ENCODE data around the gene PPIL1.
"Not testable (repeated sequence)": the region's sequence is repeated elsewhere in the genome, so short reads cannot be mapped to it uniquely, and the experiment has no call there.

The PPIL1 gene

DNA sequence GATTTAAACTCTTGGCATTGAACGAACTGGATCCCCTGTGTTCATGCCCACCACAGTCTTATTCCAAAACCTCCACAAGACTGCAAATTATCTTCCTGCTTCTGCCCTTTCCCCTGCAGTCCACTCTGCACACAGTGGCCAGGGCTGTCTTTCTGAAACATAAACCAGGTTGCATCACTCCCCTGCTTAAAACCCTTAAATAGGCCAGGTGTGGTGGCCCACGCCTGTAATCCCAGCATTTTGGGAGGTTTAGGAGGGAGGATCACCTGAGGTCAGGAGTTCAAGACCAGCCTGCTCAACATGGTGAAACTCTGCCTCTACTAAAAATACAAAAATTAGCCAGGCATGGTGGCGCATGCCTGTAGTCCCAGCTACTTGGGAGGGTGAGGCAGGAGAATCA, 61.6 kb downstream of the PPIL1 start:
- DNase-seq, result not testable (repeated sequence)

DNA sequence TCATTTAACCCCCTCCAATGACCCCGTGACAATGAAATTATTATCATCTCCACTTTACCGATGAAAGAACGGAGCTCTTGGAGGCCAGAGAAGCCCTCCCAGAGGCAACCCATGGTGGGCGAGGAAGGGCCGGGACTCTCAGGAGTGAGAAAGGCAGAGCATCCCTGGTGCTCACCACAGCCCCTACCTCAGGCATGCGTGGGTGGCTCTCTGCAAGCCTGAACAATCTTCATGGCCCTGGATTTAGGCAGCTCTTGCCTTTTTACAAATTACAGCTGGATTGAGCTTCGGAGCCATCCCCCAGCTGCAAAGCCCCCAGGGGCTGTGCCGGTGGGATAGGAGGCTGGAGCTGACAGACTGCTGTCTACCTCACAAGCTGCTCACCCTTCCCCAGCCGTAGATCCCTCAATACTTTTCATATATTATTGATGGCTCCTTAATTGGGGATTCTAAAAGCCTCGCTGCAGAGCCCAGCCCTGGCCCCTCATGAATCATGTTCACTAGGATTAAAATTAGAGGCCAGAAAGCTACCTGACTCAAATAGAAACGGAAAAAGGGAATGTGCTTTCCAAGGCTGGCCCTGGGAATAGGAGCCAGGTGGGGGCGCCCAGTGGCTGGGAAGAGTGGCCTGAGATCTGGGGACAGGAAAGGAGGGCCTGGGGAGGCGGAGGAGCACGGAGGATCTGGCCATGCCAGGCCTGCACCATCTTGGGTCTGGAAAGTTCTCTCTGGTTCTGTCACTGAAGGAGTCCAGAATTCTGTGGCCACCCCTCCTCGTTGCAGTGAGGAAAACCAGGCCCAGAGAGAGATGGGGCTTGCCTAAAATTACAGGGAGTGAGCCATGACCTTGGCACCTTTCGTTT, 64.4 kb downstream of the PPIL1 start:
- DNase-seq, result no peak

DNA sequence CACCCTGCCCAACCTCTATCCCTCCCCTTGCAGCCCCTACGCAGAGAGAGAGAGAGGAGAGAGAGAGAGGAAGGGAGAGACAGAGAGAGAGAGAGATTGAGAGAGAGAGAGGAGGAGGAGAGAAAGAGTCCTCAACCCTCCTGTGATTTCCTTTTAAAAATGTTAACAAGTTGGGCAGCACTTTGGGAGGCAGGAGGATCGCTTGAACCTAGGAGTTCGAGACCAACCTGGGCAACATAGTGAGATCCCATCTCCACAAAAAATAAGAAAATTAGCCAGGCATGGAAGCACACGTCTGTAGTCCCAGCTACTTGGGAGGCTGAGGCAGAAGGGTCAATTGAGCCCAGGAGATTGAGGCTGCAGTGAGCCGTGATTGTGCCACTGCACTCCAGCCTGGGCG, 65.4 kb downstream of the PPIL1 start:
- no peak for DNase-seq

DNA sequence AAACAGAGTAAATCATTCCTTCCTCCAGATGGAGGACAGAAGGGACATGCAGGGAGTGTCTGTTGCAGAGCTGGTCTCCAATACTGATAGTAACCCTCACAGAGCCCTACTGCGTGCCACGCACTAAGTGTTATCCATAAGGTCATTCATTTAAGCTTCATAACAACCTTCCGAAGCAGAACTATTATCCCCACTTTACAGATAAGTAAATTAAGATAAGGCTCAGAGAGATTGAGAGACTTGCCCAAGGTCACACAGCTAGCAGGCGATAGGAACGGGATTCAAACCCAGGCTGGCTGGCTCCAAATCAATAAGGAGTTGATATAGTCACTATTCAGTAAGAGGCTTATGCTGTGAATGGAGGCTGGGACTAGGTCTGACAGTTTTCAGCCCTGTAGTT, 66.0 kb downstream of the PPIL1 start:
- no peak for DNase-seq

DNA sequence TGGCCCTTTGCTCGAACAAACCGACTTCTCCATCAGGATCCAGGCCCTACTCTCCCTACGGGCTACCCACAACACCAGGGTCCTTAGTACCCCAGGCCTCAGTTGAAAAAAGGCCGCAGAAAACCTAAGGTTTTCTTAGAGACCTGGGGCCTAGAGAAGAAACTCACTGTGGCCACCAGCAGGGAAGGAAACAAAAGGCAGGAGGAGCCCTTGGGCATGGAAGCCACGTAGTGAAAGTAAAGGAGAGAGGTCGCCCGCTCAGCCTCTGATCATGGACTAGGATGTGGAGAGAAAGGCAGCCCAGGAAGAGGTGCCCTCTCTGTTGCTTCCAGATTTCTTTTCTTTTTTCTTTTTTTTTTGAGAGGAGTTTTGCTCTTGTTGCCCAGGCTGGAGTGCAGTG, 66.9 kb downstream of the PPIL1 start:
- no peak for DNase-seq

DNA sequence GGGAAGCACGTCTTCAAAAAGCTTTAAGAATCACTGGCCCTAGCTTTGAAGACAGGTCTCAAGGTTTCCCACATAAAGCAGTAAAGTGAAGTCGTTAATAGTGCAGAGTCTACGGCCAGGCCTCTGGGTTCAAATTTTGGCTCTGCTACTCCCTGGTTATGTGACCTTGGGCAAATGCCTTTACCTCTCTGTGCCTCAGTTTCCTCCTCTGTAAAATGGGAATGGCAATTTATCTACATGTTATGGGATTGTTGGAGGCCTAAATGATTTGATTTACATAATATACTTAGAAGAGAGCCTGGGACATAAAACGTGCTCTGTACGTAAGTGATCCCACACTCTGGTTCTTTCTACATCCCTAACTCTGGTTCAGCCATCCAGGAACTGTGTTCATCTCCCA, 67.5 kb downstream of the PPIL1 start:
- DNase-seq, result no peak

GRCh38 chr6:36805917-36806316, 68.7 kb downstream of the PPIL1 start:
- no peak for DNase-seq

- DNase-seq, result no peak
Measured at GRCh38 chr6:36805096-36805797, 69.4 kb downstream of the PPIL1 start.

Measured in right hindlimb (tissue), 1 donor.